ENCODE results near the gene KCNA3.
"Not testable (repeated sequence)": the region's sequence is repeated elsewhere in the genome, so short reads cannot be mapped to it uniquely, and the experiment has no call there.

The KCNA3 gene

GRCh38 chr1:110682898-110683297 is 8.2 kb upstream of the KCNA3 start:
- no peak overlapping the region for H3K27ac ChIP-seq
- H3K4me3 ChIP-seq: no peak overlapping the region

GRCh38 chr1:110680036-110680735 is 5.4 kb upstream of the KCNA3 start:
- H3K4me3 ChIP-seq: no peak overlapping the region
- H3K27ac ChIP-seq: no peak overlapping the region

GRCh38 chr1:110677526-110677925 is 2.8 kb upstream of the KCNA3 start:
- Histone ChIP-seq H3K27ac (no peak overlapping the region), H3K4me3 (no peak overlapping the region)

- H3K27ac ChIP-seq: no peak overlapping the region
- no peak overlapping the region for H3K4me3 ChIP-seq
Measured at GRCh38 chr1:110676970-110677369, 2.2 kb upstream of the KCNA3 start.

GRCh38 chr1:110675060-110675791 is 486 bp upstream of the KCNA3 start:
- peak overlapping the region in 18 of 21 experiments; percentile 37 to 92 (median 67) for H3K27ac ChIP-seq
- peak overlapping the region; percentile 46 to 60 (median 52) for H3K4me3 ChIP-seq

- Histone ChIP-seq H3K27ac (peak overlapping the region in 19 of 21 experiments; percentile 28 to 92 (median 67)), H3K4me3 (peak overlapping the region; percentile 46 to 60 (median 52))
Measured at GRCh38 chr1:110673805-110674336, 869 bp downstream of the KCNA3 start.

GRCh38 chr1:110673197-110673701 is 1.5 kb downstream of the KCNA3 start:
- Histone ChIP-seq H3K4me3 (peak overlapping the region; percentile 46 to 60 (median 52)), H3K27ac (peak overlapping the region in 15 of 21 experiments; percentile 28 to 92 (median 72))

GRCh38 chr1:110672753-110673108 is 2.0 kb downstream of the KCNA3 start:
- H3K4me3 ChIP-seq: peak overlapping the region; percentile 46 to 60 (median 52)
- peak overlapping the region in 15 of 21 experiments; percentile 24 to 92 (median 72) for H3K27ac ChIP-seq

- H3K4me3 ChIP-seq: peak overlapping the region in 6 of 7 experiments; percentile 46 to 57 (median 52)
- H3K27ac ChIP-seq: peak overlapping the region in 12 of 21 experiments; percentile 13 to 92 (median 70)
Measured at GRCh38 chr1:110672001-110672752, 2.6 kb downstream of the KCNA3 start.

GRCh38 chr1:110671361-110671760 is 3.4 kb downstream of the KCNA3 start:
- H3K4me3 ChIP-seq: peak overlapping the region in 3 of 7 experiments; percentile 48 to 57 (median 51)
- peak overlapping the region in 7 of 21 experiments; percentile 4 to 92 (median 85) for H3K27ac ChIP-seq

GRCh38 chr1:110668549-110668948 is 6.2 kb downstream of the KCNA3 start:
- H3K27ac ChIP-seq: peak overlapping the region in 2 of 21 experiments; percentile 8 to 92
- no peak overlapping the region for H3K4me3 ChIP-seq

- H3K27ac ChIP-seq: peak overlapping the region in 1 of 21 experiments; percentile 92
- H3K4me3 ChIP-seq: no peak overlapping the region
Measured at GRCh38 chr1:110667776-110668175, 7.0 kb downstream of the KCNA3 start.

- no peak overlapping the region for H3K27ac ChIP-seq
- H3K4me3 ChIP-seq: no peak overlapping the region
Measured at GRCh38 chr1:110663241-110663640, 11.5 kb downstream of the KCNA3 start.

- not testable (repeated sequence) for H3K27ac ChIP-seq, H3K4me3 ChIP-seq
Measured at GRCh38 chr1:110659559-110659958, 15.2 kb downstream of the KCNA3 start.

GRCh38 chr1:110657351-110657750 is 17.4 kb downstream of the KCNA3 start:
- no peak overlapping the region for H3K4me3 ChIP-seq
- H3K27ac ChIP-seq: no peak overlapping the region

GRCh38 chr1:110650609-110651008 is 24.1 kb downstream of the KCNA3 start:
- H3K4me3 ChIP-seq: no peak overlapping the region
- H3K27ac ChIP-seq: no peak overlapping the region

- H3K4me3 ChIP-seq: no peak overlapping the region
- peak overlapping the region in 4 of 21 experiments; percentile 17 to 84 (median 74) for H3K27ac ChIP-seq
Measured at GRCh38 chr1:110648417-110648816, 26.3 kb downstream of the KCNA3 start.

GRCh38 chr1:110647254-110647891 is 27.4 kb downstream of the KCNA3 start:
- Histone ChIP-seq H3K4me3 (no peak overlapping the region), H3K27ac (peak overlapping the region in 8 of 21 experiments; percentile 3 to 84 (median 24))
